Endothelial cell of umbilical vein (primary cell): ENCODE results near the gene FRS3.

Experiments
- CTCF ChIP-seq, 2 donors: IDR thresholded peaks; 1 replicate in 1 of 2; 2 replicates in 1 of 2; pipeline ENCODE4 v1.5.1; 2011; ENCODE audit warnings: low read length in 2 of 2, mild to moderate bottlenecking in 2 of 2, moderate library complexity in 2 of 2, control low read depth in 1 of 2, inconsistent platforms in 1 of 2, low read depth in 1 of 2; ENCODE audit not compliant: insufficient read depth in 1 of 2; ENCODE audit errors: extremely low read depth in 1 of 2
- FOS ChIP-seq: IDR thresholded peaks from 2 replicates; pipeline ENCODE4 v1.6.1; 2011; ENCODE audit warnings: mild to moderate bottlenecking, low read length, moderate library complexity, borderline replicate concordance; ENCODE audit not compliant: insufficient read depth
- POLR2A ChIP-seq: IDR thresholded peaks from 2 replicates; pipeline ENCODE4 v1.6.1; 2012; ENCODE audit warnings: low read depth, mild to moderate bottlenecking, control low read depth, low read length

DNA sequence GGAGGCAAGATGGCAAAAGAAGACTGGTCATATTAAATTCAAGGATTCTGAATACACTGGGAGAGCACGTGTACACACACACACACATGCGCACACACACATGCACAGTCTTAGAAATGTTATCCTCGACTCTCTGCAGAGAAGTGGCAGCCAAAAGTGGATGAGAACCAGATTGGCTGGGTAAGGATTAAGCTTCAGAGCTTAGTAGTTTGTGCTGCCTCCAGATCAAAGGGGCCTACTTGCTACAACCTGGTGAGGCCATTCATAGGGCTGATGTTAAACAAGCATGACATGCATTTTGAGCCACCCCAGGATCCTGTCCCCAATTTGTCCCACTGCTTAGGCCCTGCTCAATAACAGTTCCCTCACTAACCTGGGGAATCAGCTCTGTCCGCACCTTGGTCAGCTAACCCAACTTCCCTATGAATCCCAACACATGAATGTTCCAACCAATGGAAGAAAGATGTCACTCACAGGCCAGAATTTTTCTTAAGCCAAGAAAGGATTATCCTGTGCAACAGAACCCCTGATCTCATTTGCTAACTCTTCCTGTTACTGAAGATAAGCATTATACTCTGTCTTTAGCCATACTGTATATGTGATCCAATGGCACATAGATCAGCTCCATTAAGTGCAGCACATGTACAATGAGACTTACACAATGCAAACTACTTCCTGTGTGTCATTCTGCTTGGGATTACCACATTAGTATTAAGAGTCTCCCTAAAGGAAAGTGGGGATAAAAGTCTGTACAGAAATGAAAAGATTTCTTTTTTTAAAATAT, 38.8 kb upstream of the FRS3 start:
- TF ChIP-seq CTCF (IDR thresholded peaks at IDR 0.05; ENCODE audit: extremely low read depth in 1 of 2, insufficient read depth in 1 of 2, low read depth in 1 of 2, low read length in 2 of 2) (no peak), POLR2A (no peak), FOS (peak; percentile 22)
